GM18505 (cell line): Measurements from ENCODE around the gene TTC21A.

Source experiments
- ATAC-seq: cut with Tn5 transposase; IDR thresholded peaks from one replicate; pipeline ENCODE4 v1.9.1; 2021; ENCODE audit not compliant: unreplicated experiment
- POLR2A ChIP-seq: IDR thresholded peaks from 4 replicates; pipeline ENCODE4 v1.6.1; 2011; ENCODE audit warnings: borderline replicate concordance; ENCODE audit not compliant: insufficient read depth, insufficient read length; ENCODE audit errors: extremely low read depth

The TTC21A gene

DNA sequence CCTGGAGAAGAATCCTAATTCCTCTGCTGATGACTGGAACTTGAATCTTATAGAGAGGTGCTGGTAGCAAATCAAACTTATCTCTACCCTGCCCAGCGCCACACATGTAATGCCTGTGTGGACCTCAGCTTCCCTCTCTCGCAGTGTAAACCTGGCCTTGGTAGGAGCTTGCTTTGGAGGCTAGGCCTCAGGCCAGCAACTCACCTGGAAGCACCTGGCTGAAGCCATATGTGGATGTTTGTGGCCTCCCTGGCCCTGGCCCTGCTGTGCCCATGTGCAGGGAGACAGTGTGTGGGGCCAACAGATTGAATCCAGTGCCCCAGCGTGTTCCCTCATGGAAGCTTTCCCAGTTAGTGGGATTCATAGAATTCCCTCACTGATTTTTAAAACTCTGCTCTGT, 8.4 kb downstream of the TTC21A start:
- TF ChIP-seq POLR2A, result no peak
- ATAC-seq, result no peak

DNA sequence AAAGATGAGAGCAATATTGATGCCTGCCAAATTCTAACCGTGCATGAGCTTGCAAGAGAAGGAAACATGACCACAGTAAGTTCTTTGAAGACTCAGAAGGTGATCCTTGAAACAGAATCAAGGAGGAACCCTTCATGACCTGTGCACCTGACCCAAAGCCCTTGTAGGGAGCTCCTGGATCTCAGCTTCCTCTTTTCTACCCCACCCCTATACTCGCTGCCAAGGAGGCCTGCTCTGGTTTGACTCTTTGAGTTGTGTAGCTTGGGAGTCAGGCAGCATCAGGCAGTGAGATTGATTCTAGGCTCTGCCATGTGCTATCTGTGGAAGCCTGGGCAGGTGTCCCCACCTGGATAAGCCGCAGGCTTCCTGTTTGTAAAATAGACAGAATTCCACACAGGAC, 10.6 kb downstream of the TTC21A start:
- no peak for TF ChIP-seq POLR2A
- ATAC-seq, result no peak

DNA sequence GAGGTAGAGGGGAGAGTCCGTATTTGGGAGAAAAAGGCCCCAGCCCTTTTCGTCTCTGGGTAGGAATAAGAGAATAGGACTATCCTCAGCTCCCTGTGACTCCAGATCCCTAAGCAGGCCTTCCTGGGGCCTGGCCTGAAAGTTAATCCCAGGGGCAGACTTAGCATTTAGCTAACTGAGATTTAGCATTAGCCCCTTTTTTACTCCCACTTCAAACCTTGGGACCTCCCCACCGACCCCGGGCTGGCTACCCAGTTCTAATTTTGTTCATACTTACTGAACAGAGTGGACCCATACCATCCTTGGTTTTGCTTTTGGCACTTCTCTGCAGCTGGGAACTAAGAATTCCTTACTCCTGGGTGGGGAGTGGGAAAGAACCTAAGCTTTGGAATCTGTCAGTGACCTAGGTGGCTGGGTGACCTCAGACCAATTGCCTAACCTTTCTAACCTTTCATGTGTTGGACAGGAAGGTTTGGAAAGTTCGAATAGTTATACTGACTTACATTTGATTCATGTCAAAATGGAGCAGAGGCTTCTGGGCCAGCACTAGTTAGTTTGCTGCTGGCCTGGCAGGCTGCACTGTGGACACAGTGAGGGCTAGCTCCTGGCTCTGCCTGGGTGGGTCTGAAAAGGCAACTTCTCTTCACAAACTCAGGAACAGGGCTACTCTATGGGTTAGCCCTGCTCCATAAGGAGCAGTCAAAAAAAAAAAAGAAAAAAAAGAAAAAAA, 11.6 kb downstream of the TTC21A start:
- no peak for ATAC-seq
- no peak for TF ChIP-seq POLR2A

DNA sequence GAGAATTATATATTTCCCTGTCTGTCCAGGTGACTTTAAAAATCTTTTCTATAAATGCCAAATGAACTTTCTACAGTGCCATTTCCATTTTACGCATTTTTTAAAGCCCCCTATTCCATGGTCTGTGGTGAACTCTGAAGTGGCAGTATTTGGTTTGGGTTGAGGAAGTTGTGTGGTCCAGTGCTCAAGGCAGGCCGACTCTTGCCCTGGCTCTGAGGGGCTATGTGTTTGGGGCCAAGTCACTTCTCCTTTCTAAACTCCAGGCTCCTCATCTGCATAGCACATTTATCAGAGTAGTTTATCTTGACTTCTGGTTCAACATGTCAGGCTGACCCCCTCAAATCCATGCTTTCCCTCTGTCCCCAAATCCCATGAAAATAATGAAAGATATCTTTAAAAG, 14.1 kb downstream of the TTC21A start:
- ATAC-seq, result no peak
- TF ChIP-seq POLR2A, result no peak

DNA sequence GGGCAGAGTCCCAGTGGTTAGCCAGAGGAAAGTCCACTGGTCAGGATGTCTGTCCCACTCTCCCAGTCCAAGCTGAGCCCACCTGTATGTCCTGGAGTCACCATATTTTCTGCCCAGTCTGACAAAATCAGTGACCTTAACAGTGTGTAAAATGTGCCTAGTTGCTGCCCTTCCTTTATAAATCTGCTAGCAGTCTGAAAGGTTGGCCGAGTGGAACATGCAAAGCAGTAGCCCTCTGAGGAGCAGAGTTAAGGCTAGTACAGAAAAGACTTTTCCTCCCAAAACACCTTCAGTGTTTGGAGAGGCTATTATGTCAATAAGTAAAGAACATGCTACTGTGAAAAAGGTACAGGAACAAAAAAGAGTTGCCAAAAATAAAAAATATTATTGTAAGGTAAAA, 15.3 kb downstream of the TTC21A start:
- ATAC-seq, result peak; percentile 53
- no peak for TF ChIP-seq POLR2A

DNA sequence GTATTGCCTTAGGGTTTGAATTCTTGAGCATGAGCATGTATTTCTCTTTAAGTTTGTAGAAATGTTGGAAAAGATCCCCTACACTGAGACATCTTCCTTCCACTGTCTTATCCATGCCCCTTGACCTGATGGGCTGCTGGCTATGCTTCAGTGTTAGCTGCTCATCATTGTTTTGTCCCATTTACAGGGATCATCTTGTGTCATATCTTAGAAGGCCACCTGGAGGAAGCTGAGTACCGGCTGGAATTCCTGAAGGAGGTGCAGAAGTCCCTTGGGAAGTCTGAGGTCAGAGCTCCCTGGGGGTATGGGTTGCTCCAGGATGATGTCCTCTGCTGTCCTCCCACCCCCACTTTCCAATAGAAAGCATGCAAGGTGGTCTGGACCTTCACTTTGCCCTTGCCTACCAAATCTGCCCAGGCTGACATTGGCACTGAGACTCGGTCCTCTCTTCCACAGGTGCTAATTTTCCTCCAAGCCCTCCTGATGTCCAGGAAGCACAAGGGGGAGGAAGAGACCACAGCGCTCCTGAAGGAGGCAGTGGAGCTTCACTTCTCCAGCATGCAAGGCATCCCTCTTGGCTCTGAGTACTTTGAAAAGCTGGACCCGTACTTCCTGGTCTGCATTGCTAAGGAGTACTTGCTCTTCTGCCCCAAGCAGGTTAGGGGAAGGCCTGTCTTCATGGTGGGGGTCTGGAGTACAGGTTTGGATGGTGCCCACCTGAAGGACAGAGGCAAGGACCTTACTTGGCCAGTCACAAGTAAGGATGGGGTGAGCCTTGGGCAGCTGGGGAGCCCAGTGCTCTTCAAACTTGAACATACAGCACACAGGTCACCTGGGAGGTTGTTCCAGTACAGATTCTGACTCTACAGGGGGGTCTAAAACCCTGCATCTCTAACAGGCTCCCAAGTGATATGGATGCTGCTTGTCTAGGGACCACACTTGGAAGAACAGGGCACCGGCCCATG, 17.7 kb downstream of the TTC21A start:
- TF ChIP-seq POLR2A, result no peak
- ATAC-seq, result no peak

DNA sequence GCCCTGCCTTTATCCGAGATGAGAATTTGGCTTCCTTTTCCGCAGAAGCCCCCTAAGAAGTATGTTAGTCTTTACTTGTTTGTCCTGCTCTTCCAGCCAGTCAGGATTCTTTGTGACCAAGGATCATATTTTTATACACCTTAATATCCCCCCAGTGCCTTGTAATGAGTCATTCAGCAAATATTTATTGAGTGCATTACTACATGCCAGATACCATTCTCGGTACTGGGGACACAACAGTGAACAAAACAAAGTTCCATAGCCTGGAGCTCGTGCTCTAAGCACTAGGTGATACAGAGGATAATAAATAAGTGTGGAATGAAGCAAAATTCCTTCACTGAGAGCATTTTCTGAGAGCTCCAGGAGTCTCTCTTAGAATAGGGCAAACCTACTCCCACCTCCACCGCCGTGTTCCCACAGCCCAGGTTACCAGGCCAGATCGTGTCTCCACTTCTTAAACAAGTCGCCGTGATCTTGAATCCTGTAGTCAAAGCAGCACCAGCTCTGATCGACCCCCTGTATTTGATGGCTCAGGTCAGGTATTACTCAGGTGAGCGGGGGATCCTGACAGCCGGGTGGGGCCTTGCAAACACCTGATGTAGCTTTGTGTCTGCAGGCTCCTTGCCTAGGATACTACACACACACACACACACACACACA, 18.5 kb downstream of the TTC21A start:
- TF ChIP-seq POLR2A, result no peak
- no peak for ATAC-seq

DNA sequence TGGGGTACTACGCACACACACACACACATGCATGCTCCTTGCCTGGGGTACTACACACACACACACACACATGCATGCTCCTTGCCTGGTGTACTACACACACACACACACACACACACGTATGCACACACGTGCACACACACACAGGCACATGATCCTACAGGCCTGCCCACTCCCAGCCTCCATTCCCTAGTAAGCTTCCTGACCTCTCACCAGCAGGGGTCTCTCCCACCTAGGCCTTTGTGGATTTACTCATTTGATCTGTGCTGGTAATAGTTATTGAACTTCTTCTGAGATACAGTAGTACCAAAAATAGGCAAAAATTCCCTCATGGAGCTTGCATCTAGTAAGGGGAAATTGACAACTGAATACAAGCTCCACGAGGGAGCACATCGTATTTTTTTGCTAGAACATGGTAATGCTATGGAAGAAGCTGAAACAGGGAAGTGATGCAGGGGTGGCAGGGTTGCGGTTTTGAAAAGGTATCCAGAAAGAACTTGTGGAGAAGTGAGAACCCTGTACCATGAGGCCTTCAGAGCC, 19.1 kb downstream of the TTC21A start:
- no peak for TF ChIP-seq POLR2A
- no peak for ATAC-seq

DNA sequence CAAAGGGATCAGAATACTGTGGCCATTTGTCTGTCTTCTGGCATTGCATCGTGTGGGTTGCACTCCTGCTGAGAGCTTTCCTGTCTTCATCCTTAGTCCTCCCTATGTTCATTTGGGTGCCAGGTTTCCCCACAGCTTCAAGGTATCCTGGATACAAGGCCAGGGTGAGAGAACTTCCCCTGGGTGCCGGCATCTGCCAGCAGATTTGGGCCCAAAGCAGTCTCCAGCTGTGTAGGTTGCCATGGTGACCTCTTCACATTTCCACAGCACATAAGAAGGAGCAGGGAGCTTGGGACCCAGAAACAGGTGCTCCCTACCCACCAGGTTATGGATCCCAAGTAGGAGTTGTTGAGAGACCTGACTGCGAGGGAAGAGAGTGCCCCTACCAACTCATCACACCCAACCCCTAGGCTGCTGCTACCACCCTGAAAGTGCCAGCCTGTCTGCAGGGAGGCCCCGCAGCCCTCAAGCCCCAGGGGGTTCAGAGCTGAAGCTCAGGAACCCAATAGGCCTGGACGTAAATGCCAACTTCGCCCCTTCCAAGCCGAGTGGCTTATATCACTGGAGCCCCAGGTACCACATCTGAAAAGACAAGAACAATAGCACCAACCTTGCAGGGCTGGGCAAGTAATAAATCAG, 19.9 kb downstream of the TTC21A start:
- no peak for TF ChIP-seq POLR2A
- ATAC-seq, result no peak

DNA sequence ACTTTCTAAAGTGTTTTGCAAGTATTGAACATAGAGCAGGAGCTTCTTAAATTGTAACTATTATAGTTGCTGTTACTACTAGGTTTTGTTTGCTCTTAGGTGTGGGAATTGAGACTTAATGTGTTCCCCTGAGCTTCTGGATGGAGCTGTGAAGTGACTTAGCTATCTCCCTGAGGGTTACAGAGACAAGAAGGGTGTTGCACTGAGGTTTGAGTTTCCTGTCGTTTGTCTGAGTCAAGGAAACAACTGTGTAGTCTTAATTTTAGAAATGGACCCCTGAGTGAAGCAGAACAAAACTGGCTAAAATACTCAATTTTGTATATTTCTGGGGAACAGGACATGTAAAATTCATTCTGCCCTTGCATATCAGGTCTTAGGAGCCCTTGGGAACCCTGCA, 20.4 kb downstream of the TTC21A start:
- no peak for ATAC-seq
- no peak for TF ChIP-seq POLR2A

DNA sequence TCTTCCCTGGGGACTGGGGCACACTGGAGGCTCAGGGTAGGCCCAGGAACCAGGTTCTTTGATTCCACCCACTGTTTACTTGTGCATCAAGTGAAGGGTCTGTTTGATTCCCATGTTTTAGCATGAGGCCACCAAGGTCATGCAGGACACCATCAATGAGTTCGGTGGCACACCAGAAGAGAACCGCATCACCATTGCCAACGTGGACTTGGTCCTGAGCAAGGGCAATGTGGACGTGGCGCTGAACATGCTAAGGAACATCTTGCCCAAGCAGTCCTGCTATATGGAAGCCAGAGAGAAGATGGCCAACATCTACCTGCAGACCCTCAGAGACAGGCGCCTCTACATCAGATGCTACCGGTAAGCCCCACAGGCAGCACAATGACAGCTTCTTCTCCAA, 21.5 kb downstream of the TTC21A start:
- TF ChIP-seq POLR2A, result no peak
- ATAC-seq, result no peak

DNA sequence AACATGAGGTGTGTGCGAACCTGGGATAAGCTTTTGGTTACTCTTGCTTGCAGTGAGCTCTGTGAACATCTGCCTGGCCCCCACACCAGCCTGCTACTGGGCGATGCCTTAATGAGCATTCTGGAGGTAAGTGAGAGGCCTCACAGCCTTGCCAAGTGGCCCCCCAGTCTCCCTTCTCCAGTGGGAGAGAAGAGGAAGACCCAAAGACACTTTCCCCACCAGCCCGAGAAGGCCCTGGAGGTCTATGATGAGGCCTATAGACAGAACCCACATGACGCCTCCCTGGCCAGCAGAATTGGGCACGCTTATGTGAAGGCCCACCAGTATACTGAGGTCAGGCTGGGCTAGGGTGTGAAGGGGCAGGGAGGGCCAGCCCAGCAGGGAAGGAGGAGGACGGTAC, 22.5 kb downstream of the TTC21A start:
- TF ChIP-seq POLR2A, result no peak
- ATAC-seq, result no peak

DNA sequence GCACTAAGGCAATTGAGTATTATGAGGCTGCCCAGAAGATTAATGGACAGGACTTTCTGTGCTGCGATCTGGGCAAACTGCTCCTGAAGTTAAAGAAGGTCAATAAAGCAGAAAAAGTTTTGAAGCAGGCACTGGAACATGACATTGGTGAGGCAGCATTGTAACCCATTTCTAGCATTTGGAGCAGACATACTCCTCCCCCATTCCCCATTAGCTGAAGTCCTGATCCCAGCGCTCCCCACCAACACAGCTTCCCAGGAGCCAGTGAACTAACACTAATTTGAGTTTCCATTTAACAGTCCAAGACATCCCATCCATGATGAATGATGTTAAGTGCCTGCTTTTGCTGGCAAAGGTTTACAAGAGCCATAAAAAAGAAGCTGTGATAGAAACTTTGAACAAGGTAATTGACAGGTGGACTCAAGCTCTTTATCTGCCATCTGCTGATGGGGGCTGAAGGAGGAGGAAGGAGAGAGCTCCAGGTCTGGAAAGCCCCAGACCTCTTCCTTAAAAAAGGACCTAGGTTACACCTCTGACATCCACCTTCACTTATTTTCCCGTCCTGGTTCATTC, 23.3 kb downstream of the TTC21A start:
- no peak for ATAC-seq
- TF ChIP-seq POLR2A, result no peak
